Colonic mucosa (tissue), 4 donors: ENCODE measurements around the gene PRKAG3. TPM values are rescaled to one million over a fixed set of nuclear protein-coding genes. Genes with fewer than 3 reads are reported as not detected.

Experiments used
- DNase-seq: peaks from one replicate; pipeline ENCODE4 v3.0.0-alpha.2; 2020
- H3K27ac ChIP-seq: fragments of 200-600 bp; one replicate; pipeline ENCODE4 v1.8.0; 2021
- H3K27me3 ChIP-seq: fragments of 200-600 bp; one replicate; pipeline ENCODE4 v1.8.0; 2021
- H3K36me3 ChIP-seq: fragments of 200-600 bp; one replicate; pipeline ENCODE4 v1.8.0; 2021
- H3K4me1 ChIP-seq: fragments of 200-600 bp; one replicate; pipeline ENCODE4 v1.8.0; 2021; ENCODE audit warnings: mild to moderate bottlenecking
- H3K4me3 ChIP-seq: fragments of 200-600 bp; one replicate; pipeline ENCODE4 v1.8.0; 2021
- H3K9ac ChIP-seq, 2 donors: one replicate each; pipeline ENCODE4 v1.7.0; 2013; ENCODE audit warnings: control low read depth in 2 of 2, low read depth in 2 of 2, low read length in 2 of 2
- H3K9me3 ChIP-seq: fragments of 200-600 bp; one replicate; pipeline ENCODE4 v1.8.0; 2021
- intact Hi-C: fragments of 100-400 bp; cut with DNase I; formaldehyde crosslinking; loops from one replicate; pipeline ENCODE4 v1.14.1; 2022
- total RNA-seq, 2 donors: library from RNA; stranded (reverse); fragmentation: NEBNext Ultra II Directional in 1 of 2; extraction: Animal tissue kit (Norgen Biotek cat#: 25700) in 1 of 2; gene quantifications; one replicate each; pipeline ENCODE4 v1.2.1, GENCODE V29; 2021
- TF ChIP-seq, protein P1 (sequence below): fragments of 200-600 bp; IDR thresholded peaks from one replicate; pipeline ENCODE4 v1.8.0; 2022; ENCODE audit warnings: antibody characterized with exemption, mild to moderate bottlenecking
- donor health status: healthy.
- donor health status: DM: no; HTN: no; CAD: no.
- donor health status: DM: no; HTN: no; CAD: no.

Gene PRKAG3
- total RNA-seq, 2 donors from 2014 or later = not detected

DNA sequence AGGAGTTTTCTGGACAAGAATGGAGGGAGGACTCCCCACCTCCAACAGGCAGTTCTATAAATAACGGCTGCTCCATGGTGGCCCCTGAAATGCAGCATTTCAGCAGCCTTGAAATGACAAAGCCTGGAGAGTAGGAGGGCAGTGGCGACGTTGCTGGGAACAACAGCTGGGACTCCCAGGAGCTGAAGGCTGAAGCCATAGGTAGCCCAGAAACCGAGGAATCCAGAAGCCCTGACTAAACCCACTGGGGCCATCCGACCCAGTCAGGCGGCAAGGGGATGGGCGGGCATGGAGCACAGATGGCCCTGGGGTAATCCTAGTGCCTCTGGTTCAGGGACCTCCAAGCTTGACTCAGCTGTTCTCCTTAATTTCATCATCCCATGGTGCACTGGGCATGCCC lies 9.0 kb downstream of the PRKAG3 start:
- Histone ChIP-seq H3K27me3 (no peaks in the 10 kb centered on the region), H3K4me1 (no peaks in the 10 kb centered on the region), H3K36me3 (no peaks in the 10 kb centered on the region), H3K4me3 (no peak overlapping the region), H3K9me3 (no peaks in the 10 kb centered on the region), H3K9ac (no peak overlapping the region), H3K27ac (no peak overlapping the region)
- TF ChIP-seq, protein P1, sequence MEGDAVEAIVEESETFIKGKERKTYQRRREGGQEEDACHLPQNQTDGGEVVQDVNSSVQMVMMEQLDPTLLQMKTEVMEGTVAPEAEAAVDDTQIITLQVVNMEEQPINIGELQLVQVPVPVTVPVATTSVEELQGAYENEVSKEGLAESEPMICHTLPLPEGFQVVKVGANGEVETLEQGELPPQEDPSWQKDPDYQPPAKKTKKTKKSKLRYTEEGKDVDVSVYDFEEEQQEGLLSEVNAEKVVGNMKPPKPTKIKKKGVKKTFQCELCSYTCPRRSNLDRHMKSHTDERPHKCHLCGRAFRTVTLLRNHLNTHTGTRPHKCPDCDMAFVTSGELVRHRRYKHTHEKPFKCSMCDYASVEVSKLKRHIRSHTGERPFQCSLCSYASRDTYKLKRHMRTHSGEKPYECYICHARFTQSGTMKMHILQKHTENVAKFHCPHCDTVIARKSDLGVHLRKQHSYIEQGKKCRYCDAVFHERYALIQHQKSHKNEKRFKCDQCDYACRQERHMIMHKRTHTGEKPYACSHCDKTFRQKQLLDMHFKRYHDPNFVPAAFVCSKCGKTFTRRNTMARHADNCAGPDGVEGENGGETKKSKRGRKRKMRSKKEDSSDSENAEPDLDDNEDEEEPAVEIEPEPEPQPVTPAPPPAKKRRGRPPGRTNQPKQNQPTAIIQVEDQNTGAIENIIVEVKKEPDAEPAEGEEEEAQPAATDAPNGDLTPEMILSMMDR = no peak
- DNase-seq = no peak
- intact Hi-C loops = no loop called here

DNA sequence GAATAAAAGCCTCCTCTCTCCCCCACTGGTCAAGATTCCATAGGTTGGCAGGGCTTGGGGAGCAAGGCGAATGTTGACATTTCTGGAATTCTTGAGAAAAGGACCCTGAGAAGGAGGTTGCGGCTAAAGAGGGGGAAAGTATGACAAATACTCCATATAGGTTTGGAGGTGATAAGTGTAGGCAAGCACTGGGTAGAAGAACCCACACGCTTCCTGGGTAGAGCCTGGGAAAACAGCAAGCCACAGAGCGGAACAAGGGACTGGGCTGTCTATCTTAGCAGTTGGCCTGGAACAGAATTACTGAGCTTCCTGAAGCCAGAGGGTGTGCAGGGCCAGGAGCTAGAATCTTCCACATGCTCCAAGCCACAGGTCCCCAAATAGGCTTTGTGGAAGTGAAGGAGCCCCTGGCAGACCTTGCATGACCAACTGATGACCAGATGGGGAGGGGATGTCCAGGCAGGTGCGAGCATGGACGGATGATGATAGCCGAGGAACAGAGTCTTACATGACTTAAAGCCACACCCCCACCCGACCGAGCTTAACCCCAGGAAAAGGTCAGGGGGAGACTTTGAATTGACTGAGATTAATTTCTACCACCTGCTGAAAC lies 9.9 kb downstream of the PRKAG3 start:
- no peaks in the 10 kb centered on the region for H3K4me1 ChIP-seq
- H3K4me3 ChIP-seq = no peak overlapping the region
- TF ChIP-seq, protein P1 = no peak
- no peak overlapping the region for H3K9ac ChIP-seq
- H3K36me3 ChIP-seq = no peaks in the 10 kb centered on the region
- no peaks in the 10 kb centered on the region for H3K9me3 ChIP-seq
- no peak overlapping the region for H3K27ac ChIP-seq
- no peaks in the 10 kb centered on the region for H3K27me3 ChIP-seq
- DNase-seq = no peak
- intact Hi-C loops = no loop called here

DNA sequence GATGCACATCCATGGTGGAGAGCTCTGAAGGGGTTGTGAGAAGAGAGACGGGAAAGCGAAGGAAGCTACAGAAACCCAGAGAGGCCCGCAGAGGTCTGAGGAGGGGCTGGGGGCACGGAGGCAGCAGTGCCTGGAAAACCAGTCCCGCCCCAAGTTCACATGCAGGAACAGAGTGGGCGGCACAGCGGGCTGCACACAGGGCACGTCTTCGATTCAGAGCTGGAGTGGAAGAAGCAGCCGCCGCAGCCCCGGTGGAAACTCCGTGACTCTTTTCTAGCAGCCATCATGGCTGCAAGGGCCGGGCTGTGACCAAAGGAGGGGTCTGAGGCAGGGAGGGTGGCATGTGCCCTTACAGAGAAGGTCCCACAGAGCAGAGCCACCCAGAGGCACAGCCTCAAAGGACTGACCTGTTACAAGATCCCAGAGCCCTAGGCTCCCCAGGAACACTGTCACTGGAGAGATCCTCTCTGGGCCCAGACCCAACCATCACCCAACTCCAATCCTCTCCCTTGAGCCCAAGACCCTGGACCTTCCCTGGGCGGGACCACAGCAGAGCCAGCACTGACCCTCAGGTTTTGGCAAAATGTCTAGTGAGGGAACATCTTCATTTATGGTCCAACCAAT lies 10.7 kb downstream of the PRKAG3 start:
- DNase-seq = no peak
- H3K27me3 ChIP-seq = no peaks in the 10 kb centered on the region
- no peak overlapping the region for H3K9ac ChIP-seq
- TF ChIP-seq, protein P1 = no peak
- intact Hi-C loops = no loop called here
- H3K4me3 ChIP-seq = no peak overlapping the region
- H3K27ac ChIP-seq = no peak overlapping the region
- no peaks in the 10 kb centered on the region for H3K9me3 ChIP-seq
- no peaks in the 10 kb centered on the region for H3K36me3 ChIP-seq
- no peaks in the 10 kb centered on the region for H3K4me1 ChIP-seq

DNA sequence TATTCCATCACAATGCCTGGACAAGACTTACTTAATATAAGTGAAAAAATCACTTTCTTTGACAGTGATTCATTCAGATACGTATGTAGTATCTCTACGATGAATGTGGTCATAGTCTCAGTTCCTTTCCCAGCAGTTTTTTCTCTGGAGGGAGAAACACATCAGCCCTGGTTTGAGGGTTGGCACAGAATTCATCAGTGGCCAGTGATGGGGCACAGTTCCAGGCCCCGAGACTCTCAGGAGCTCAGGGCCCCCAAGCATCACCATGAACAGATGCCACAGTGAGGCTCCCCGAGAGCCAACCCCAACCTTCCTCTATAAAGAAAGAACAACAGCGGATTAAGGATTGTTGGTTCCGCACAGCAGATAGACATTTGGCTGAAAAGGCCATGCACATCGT lies 12.5 kb downstream of the PRKAG3 start:
- H3K9me3 ChIP-seq = no peaks in the 10 kb centered on the region
- no peak for DNase-seq
- no peaks in the 10 kb centered on the region for H3K36me3 ChIP-seq
- intact Hi-C loops = no loop called here
- no peak overlapping the region for H3K9ac ChIP-seq
- H3K27ac ChIP-seq = no peak overlapping the region
- no peaks in the 10 kb centered on the region for H3K27me3 ChIP-seq
- no peaks in the 10 kb centered on the region for H3K4me1 ChIP-seq
- H3K4me3 ChIP-seq = no peak overlapping the region
- TF ChIP-seq, protein P1 = no peak

DNA sequence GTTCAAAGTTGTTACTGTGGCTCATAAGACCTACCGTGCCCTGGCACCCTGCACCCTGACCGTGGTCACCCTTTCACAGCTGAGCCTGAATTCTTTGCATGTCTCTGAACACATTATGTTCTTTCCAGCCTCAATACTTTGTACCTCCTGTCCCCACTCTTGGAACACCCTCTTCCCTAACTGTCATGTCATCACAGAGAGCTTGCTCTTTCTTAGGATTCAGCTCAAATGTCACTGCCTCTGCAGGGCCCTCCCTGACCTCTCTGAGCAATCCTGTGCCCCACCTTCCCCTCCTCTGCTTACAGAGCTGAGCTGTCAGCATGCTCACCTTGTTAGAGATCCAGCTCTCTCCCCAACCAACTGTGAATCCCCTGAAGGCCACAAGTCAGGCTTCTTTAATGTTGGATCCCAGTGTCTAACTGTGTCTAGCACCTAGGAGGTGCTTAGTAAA lies 15.0 kb downstream of the PRKAG3 start:
- H3K9me3 ChIP-seq = no peaks in the 10 kb centered on the region
- intact Hi-C loops = no loop called here
- H3K4me3 ChIP-seq = no peak overlapping the region
- TF ChIP-seq, protein P1 = no peak
- no peaks in the 10 kb centered on the region for H3K27me3 ChIP-seq
- H3K4me1 ChIP-seq = no peaks in the 10 kb centered on the region
- no peak overlapping the region for H3K9ac ChIP-seq
- no peaks in the 10 kb centered on the region for H3K36me3 ChIP-seq
- no peak overlapping the region for H3K27ac ChIP-seq
- DNase-seq = no peak
